SH-SY5Y (cell line): ENCODE measurements around the gene RPL12.

Source experiments
- GATA2 ChIP-seq: IDR thresholded peaks from 2 replicates; pipeline ENCODE4 v1.6.1; 2011; ENCODE audit warnings: mild to moderate bottlenecking, low read depth, low read length
- GATA3 ChIP-seq: IDR thresholded peaks from 2 replicates; pipeline ENCODE4 v1.6.1; 2011; ENCODE audit warnings: low read depth, mild to moderate bottlenecking, low read length, moderate library complexity

The RPL12 gene

GRCh38 chr9:127488946-127489345 lies 37.7 kb upstream of the RPL12 start:
- TF ChIP-seq GATA3 (no peak), GATA2 (no peak)

- TF ChIP-seq GATA3 (no peak), GATA2 (no peak)
These were observed 34.8 kb upstream of the RPL12 start for GRCh38 chr9:127485995-127486394.

GRCh38 chr9:127482662-127483061 lies 31.5 kb upstream of the RPL12 start:
- no peak for TF ChIP-seq GATA3
- no peak for TF ChIP-seq GATA2

GRCh38 chr9:127479507-127480081 lies 28.4 kb upstream of the RPL12 start:
- TF ChIP-seq GATA2 = no peak
- TF ChIP-seq GATA3 = no peak

GRCh38 chr9:127474592-127474991 lies 23.4 kb upstream of the RPL12 start:
- TF ChIP-seq GATA2 (no peak), GATA3 (no peak)

- TF ChIP-seq GATA2 (no peak), GATA3 (no peak)
These were observed 22.7 kb upstream of the RPL12 start for GRCh38 chr9:127473932-127474331.

- TF ChIP-seq GATA3 (no peak), GATA2 (no peak)
These were observed 22.3 kb upstream of the RPL12 start for GRCh38 chr9:127473501-127473900.

- TF ChIP-seq GATA2 = no peak
- no peak for TF ChIP-seq GATA3
These were observed 19.5 kb upstream of the RPL12 start for GRCh38 chr9:127470662-127471061.

GRCh38 chr9:127467621-127468020 lies 16.4 kb upstream of the RPL12 start:
- TF ChIP-seq GATA3 = no peak
- no peak for TF ChIP-seq GATA2

GRCh38 chr9:127463911-127464310 lies 12.7 kb upstream of the RPL12 start:
- TF ChIP-seq GATA2 (no peak), GATA3 (no peak)

- TF ChIP-seq GATA2 = no peak
- no peak for TF ChIP-seq GATA3
These were observed 12.2 kb upstream of the RPL12 start for GRCh38 chr9:127463382-127463781.

GRCh38 chr9:127458921-127459320 lies 7.7 kb upstream of the RPL12 start:
- TF ChIP-seq GATA3 (no peak), GATA2 (no peak)

- TF ChIP-seq GATA2 (no peak), GATA3 (no peak)
These were observed 6.1 kb upstream of the RPL12 start for GRCh38 chr9:127457191-127457878.

GRCh38 chr9:127455324-127455992 lies 4.3 kb upstream of the RPL12 start:
- no peak for TF ChIP-seq GATA2
- TF ChIP-seq GATA3 = no peak

- TF ChIP-seq GATA3 (no peak), GATA2 (no peak)
These were observed 1.5 kb upstream of the RPL12 start for GRCh38 chr9:127452691-127453090.

- TF ChIP-seq GATA2 (no peak), GATA3 (no peak)
These were observed 851 bp upstream of the RPL12 start for GRCh38 chr9:127451858-127452656.

- TF ChIP-seq GATA2 (no peak), GATA3 (no peak)
These were observed 327 bp upstream of the RPL12 start for GRCh38 chr9:127451608-127451857.
